GM21447 (cell line): Measurements from ENCODE around the gene ACTN1.
A peak's percentile ranks its signal among the peaks of the same experiment; 100 is the strongest.
"Not testable (repeated sequence)": the region's sequence is repeated elsewhere in the genome, so short reads cannot be mapped to it uniquely, and the experiment has no call there.

Source experiments
- ATAC-seq: cut with Tn5 transposase; IDR thresholded peaks from one replicate; pipeline ENCODE4 v1.9.1; 2021; ENCODE audit not compliant: unreplicated experiment

The ACTN1 gene

GRCh38 chr14:68866991-68867533 is 112.0 kb downstream of the ACTN1 start:
- no peak for ATAC-seq

- no peak for ATAC-seq
Observed at GRCh38 chr14:68865542-68865941, 113.6 kb downstream of the ACTN1 start.

- ATAC-seq: no peak
Observed at GRCh38 chr14:68864361-68864750, 114.7 kb downstream of the ACTN1 start.

DNA sequence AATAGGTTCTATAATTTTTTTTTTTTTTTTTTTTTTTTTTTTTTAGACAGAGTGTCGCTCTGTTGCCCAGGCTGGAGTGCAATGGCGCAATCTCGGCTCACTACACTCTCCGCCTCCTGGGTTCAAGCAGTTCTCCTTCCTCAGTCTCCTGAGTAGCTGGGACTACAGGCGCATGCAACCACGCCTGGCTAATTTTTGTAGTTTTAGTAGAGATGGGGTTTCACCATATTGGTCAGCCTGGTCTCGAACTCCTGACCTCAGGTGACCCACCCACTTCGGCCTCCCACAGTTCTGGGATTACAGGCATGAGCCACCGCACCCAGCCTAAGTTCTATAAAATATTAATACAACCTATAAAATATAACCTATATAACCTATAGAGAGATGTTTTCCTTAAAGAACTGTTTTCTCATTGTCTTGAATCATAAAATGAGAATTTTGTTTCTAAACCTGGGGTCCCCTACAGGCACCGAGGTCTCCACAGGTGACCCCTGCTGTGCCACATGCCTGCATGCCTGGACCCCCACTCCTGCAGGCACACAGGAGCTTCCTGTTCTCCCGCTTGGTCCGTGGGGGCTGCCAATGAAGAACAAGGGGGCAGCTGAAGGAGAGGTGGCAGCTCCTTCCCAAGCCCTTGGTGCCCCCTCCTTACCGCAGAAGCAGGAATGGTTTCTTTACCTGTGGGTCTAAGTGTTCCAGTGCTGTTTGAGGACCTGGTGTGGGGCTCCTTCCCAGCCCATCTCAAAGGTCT is 115.3 kb downstream of the ACTN1 start:
- ATAC-seq: no peak

- no peak for ATAC-seq
Observed at GRCh38 chr14:68862954-68863594, 116.0 kb downstream of the ACTN1 start.

DNA sequence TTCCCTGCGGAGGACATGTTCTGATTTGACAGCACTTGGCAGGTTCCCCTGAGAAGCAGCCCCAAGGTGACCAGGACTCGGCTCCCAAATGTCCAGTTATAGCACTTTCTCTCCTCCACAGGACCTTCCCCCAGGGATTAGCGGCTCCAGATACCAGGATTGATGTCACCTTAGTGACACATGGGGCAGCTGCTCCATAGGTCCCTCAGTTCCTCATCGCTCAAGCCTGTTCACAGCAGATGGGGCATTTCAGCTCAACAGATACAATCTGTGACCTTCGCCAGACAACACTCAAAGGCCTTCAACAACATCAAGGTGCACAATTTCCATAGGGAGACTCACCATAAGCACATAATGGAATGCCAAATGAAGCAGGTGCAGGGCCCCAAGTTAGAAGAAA is 118.3 kb downstream of the ACTN1 start:
- ATAC-seq: no peak

- ATAC-seq: no peak
Observed at GRCh38 chr14:68857516-68858070, 121.5 kb downstream of the ACTN1 start.

GRCh38 chr14:68856572-68856971 is 122.5 kb downstream of the ACTN1 start:
- no peak for ATAC-seq

- no peak for ATAC-seq
Observed at GRCh38 chr14:68854421-68854820, 124.7 kb downstream of the ACTN1 start.

- no peak for ATAC-seq
Observed at GRCh38 chr14:68853749-68854148, 125.4 kb downstream of the ACTN1 start.

DNA sequence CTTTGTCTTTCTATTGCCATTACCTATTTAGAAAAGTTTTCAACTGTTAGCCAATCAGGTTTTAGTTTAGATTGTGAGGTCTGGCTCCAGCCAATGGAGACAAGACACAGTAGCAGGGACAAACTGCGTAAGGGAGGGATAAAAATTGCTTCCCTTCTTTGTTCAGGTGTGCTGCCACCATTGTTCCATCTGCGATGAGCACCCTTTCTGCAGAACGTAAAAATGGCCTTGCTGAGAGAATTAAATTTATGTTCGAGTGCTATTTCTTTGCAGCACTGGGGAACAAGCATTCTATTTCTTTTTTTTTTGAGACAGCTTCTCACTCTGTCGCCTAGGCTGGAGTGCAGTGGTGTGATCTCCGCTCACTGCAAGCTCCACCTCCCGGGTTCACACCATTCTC is 126.6 kb downstream of the ACTN1 start:
- ATAC-seq: not testable (repeated sequence)

- no peak for ATAC-seq
Observed at GRCh38 chr14:68851078-68851477, 128.0 kb downstream of the ACTN1 start.

GRCh38 chr14:68849416-68849815 is 129.7 kb downstream of the ACTN1 start:
- ATAC-seq: no peak

- no peak for ATAC-seq
Observed at GRCh38 chr14:68848253-68848652, 130.8 kb downstream of the ACTN1 start.

DNA sequence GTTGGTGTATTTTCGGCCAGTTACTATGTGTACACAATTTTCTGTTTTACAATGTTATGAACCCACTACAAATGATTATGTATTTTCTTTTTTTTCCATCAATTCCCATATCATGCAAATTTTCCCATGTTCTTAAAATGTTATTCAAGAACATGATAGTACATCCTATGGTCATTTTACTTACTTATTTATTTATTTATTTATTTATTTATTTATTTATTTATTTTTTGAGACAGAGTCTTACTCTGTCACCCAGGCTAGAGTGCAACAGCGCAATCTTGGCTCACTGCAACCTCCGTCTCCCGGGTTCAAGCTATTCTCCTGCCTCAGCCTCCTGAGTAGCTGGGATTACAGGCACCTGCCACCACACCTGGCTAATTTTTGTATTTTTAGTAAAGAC is 131.5 kb downstream of the ACTN1 start:
- not testable (repeated sequence) for ATAC-seq

- ATAC-seq: no peak
Observed at GRCh38 chr14:68846466-68846865, 132.6 kb downstream of the ACTN1 start.

GRCh38 chr14:68844210-68844545 is 134.9 kb downstream of the ACTN1 start:
- ATAC-seq: no peak

DNA sequence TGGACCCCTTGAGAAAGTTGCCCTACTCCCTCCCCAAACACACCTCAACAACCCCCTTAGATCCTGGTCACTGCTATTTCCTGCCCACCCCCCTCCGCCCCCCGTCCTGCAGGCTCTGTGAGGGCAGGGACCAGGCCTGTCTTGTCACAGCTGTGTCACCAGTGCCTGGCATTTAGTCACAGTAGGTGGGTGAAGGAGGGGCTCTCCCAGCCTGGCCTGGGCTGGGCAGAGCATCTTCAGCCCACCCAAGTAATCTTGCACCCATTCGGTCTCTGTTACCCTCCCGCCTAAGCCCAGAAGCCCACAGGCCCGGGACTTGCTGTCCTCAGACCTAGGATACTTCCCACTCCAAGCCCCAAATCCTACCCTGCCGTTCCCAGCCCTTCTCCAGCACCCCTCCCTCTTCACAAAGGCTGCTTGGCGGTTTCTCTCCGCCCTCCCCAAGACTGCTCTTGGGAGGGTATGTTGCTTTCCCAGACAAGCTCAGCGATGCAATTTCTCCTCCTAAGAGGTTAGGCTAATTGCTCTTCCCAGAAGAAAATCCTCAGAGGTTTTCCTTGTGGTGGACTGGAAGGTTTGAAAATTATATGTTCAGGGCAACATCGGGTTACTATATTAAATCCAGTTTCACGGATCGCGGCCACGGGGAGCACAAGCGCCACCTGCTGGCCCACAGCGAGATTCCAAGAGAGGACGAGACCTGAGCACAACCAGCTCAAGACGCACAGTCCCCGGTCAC is 135.5 kb downstream of the ACTN1 start:
- peak; percentile 60 for ATAC-seq

DNA sequence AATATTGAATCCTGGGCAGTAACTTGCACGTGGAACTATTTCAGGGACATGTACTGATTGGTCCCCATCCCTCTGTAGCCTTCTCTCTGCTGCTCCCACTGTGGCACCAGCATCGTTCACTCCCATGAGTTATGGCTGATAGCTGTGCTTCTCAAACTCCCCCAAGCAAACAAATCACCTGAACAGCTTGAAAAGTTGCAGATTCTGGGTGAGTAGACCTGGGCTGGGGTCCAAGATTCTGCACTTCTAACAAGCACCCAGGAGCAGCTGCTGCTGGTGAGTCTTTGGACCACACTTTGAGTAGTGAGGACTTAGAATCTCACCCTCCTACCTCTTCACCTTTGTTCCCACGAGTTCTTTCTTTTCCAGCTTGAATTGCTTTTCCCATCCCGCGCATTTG is 136.8 kb downstream of the ACTN1 start:
- no peak for ATAC-seq

GRCh38 chr14:68841016-68841809 is 137.9 kb downstream of the ACTN1 start:
- no peak for ATAC-seq

DNA sequence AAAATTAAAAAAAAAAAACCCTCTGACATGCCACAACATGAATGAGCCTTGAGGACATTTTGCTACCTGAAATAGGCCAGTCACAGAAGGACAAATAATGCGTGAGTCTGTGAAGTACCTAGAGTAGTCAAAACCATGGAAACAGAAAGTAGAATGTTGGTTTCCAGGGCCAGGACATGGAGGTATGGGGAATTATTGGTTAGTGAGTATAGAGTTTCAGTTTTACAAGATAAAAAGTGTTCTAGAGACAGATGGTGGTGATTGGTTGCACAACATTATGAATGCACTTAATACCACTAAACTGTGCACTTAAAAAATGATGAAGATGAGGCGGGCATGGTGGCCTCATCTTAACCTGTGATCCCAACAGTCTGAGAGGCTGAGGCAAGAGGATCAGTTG is 138.6 kb downstream of the ACTN1 start:
- no peak for ATAC-seq
